ENCODE results near the gene NUP98.
"Not testable (repeated sequence)": the region's sequence is repeated elsewhere in the genome, so short reads cannot be mapped to it uniquely, and the experiment has no call there.

NUP98 gene

GRCh38 chr11:3667149-3668035 is 130.0 kb downstream of the NUP98 start:
- no peak for DNase-seq

- DNase-seq: no peak
Measured at GRCh38 chr11:3666023-3666530, 131.3 kb downstream of the NUP98 start.

- no peak for DNase-seq
Measured at GRCh38 chr11:3665336-3666022, 131.9 kb downstream of the NUP98 start.

- DNase-seq: no peak
Measured at GRCh38 chr11:3664032-3664630, 133.2 kb downstream of the NUP98 start.

- DNase-seq: no peak
Measured at GRCh38 chr11:3662856-3663255, 134.5 kb downstream of the NUP98 start.

GRCh38 chr11:3660960-3661359 is 136.4 kb downstream of the NUP98 start:
- no peak for DNase-seq

GRCh38 chr11:3659595-3660515 is 137.5 kb downstream of the NUP98 start:
- no peak for DNase-seq

- DNase-seq: no peak
Measured at GRCh38 chr11:3658252-3658651, 139.1 kb downstream of the NUP98 start.

GRCh38 chr11:3657331-3657730 is 140.0 kb downstream of the NUP98 start:
- not testable (repeated sequence) for DNase-seq

- no peak for DNase-seq
Measured at GRCh38 chr11:3655547-3655946, 141.8 kb downstream of the NUP98 start.

GRCh38 chr11:3652514-3652913 is 144.8 kb downstream of the NUP98 start:
- DNase-seq: not testable (repeated sequence)

- DNase-seq: not testable (repeated sequence)
Measured at GRCh38 chr11:3649374-3649773, 148.0 kb downstream of the NUP98 start.

- DNase-seq: not testable (repeated sequence)
Measured at GRCh38 chr11:3648843-3649242, 148.5 kb downstream of the NUP98 start.

GRCh38 chr11:3645552-3645951 is 151.8 kb downstream of the NUP98 start:
- no peak for DNase-seq

GRCh38 chr11:3644817-3645235 is 152.5 kb downstream of the NUP98 start, which contains the start of gene ART1:
TSS of gene ART1 (plus strand) at chr11:3645128. CDS start at chr11:3659214, 14,086 bp downstream.
- DNase-seq: no peak

GRCh38 chr11:3643102-3643546 is 154.2 kb downstream of the NUP98 start:
- not testable (repeated sequence) for DNase-seq

GRCh38 chr11:3642071-3642951 is 155.0 kb downstream of the NUP98 start:
- DNase-seq: peak; percentile 81

- DNase-seq: no peak
Measured at GRCh38 chr11:3641701-3642070, 155.7 kb downstream of the NUP98 start, which contains the start of gene ART5. TSS of gene ART5 (minus strand) at chr11:3641992. CDS start at chr11:3641862, 130 bp downstream.

- DNase-seq: no peak
Measured at GRCh38 chr11:3641191-3641590, 156.2 kb downstream of the NUP98 start.

GRCh38 chr11:3639841-3640240 is 157.5 kb downstream of the NUP98 start:
- no peak for DNase-seq

- no peak for DNase-seq
Measured at GRCh38 chr11:3638513-3638912, 158.8 kb downstream of the NUP98 start.
